Astrocyte of the spinal cord (primary cell): ENCODE measurements around the gene TLR3.

ENCODE experiments used
- DNase-seq: peaks from one replicate; pipeline ENCODE4 v3.0.0; 2011; ENCODE audit warnings: low read depth, low spot score
- H3K4me3 ChIP-seq: 2 replicates; pipeline ENCODE4 v1.5.1; 2011; ENCODE audit warnings: low read depth, mild to moderate bottlenecking, low read length, moderate library complexity
- CTCF ChIP-seq: IDR thresholded peaks from 2 replicates; pipeline ENCODE4 v1.5.1; 2012; ENCODE audit warnings: low read depth, mild to moderate bottlenecking, low read length, inconsistent platforms
- in situ Hi-C: cut with HindIII; loops from 2 replicates; pipeline ENCODE4 v1.10.0; 2017; ENCODE audit warnings: low sequenced_read_pairs

Gene TLR3

GRCh38 chr4:186134861-186135260 lies 65.9 kb downstream of the TLR3 start:
- no peak for TF ChIP-seq CTCF
- DNase-seq, result no peak
- no peak overlapping the region for H3K4me3 ChIP-seq
- in situ Hi-C loops, result no loop called here

GRCh38 chr4:186137196-186137794 lies 68.3 kb downstream of the TLR3 start:
- H3K4me3 ChIP-seq, result no peak overlapping the region
- peak; percentile 39 for DNase-seq
- peak; percentile 67 for TF ChIP-seq CTCF
- in situ Hi-C loops, result no loop called here
